Osteoblast (primary cell): ENCODE results near the gene CNTRL. TPM values are rescaled to one million over a fixed set of nuclear protein-coding genes. Genes with fewer than 3 reads are reported as not detected.
A peak's percentile ranks its signal among the peaks of the same experiment; 100 is the strongest.

Experiments used
- DNase-seq: peaks from one replicate; pipeline ENCODE4 v3.0.0; 2011; ENCODE audit warnings: low spot score, mixed read lengths; ENCODE audit not compliant: insufficient read length; ENCODE audit errors: missing footprints
- H2AFZ ChIP-seq: 2 replicates; pipeline ENCODE4 v1.6.0; 2011; ENCODE audit warnings: mild to moderate bottlenecking, low read length
- H3K27ac ChIP-seq: 2 replicates; pipeline ENCODE4 v1.5.1; 2011; ENCODE audit warnings: mild to moderate bottlenecking, low read depth, low read length, moderate library complexity
- H3K27me3 ChIP-seq: 2 replicates; pipeline ENCODE4 v1.6.0; 2012; ENCODE audit warnings: mild to moderate bottlenecking, control low read depth, inconsistent platforms, low read length, moderate library complexity; ENCODE audit not compliant: insufficient read depth
- H3K36me3 ChIP-seq: 2 replicates; pipeline ENCODE4 v1.5.1; 2011; ENCODE audit warnings: mild to moderate bottlenecking, low read length, control low read depth, moderate library complexity; ENCODE audit not compliant: insufficient read depth
- H3K4me1 ChIP-seq: 2 replicates; pipeline ENCODE4 v1.5.1; 2011; ENCODE audit warnings: mild to moderate bottlenecking, low read length, control low read depth, moderate library complexity; ENCODE audit not compliant: insufficient read depth
- H3K4me2 ChIP-seq: 2 replicates; pipeline ENCODE4 v1.6.0; 2011; ENCODE audit warnings: mild to moderate bottlenecking, low read length; ENCODE audit not compliant: insufficient read depth
- H3K4me3 ChIP-seq: fragments of 200-600 bp; sonication (generic); 3 replicates; pipeline ENCODE4 v1.5.1; 2012; ENCODE audit warnings: mild to moderate bottlenecking, low read length, inconsistent platforms; ENCODE audit not compliant: insufficient read depth
- H3K79me2 ChIP-seq: 2 replicates; pipeline ENCODE4 v1.6.0; 2012; ENCODE audit warnings: mild to moderate bottlenecking, low read length, control low read depth, inconsistent platforms; ENCODE audit not compliant: insufficient read depth
- H3K9me3 ChIP-seq: 2 replicates; pipeline ENCODE4 v1.5.1; 2011; ENCODE audit warnings: low read depth, low read length, control low read depth
- H4K20me1 ChIP-seq: 2 replicates; pipeline ENCODE4 v1.6.0; 2012; ENCODE audit warnings: mild to moderate bottlenecking, low read length, control low read depth; ENCODE audit not compliant: insufficient read depth
- CTCF ChIP-seq: IDR thresholded peaks from 2 replicates; pipeline ENCODE4 v1.5.1; 2011; ENCODE audit warnings: mild to moderate bottlenecking, low read depth, low read length, moderate library complexity; ENCODE audit errors: extremely low read depth
- total RNA-seq: library from RNA; depleted of rRNA; stranded (reverse); fragments of >200 nt; gene quantifications from 2 replicates; pipeline ENCODE4 v1.2.3, GENCODE V29; 2012

The CNTRL gene
- total RNA-seq, 1 donor = 8.7 TPM

GRCh38 chr9:121053544-121053943 is 21.2 kb upstream of the CNTRL start:
- Histone ChIP-seq H3K4me3 (no peak overlapping the region), H3K79me2 (no peaks in the 10 kb centered on the region), H4K20me1 (no peaks in the 10 kb centered on the region), H2AFZ (no peak overlapping the region), H3K27me3 (no peaks in the 10 kb centered on the region), H3K27ac (no peak overlapping the region), H3K4me2 (no peak overlapping the region), H3K36me3 (no peaks in the 10 kb centered on the region), H3K9me3 (no peaks in the 10 kb centered on the region), H3K4me1 (no peaks in the 10 kb centered on the region)
- DNase-seq = no peak
- TF ChIP-seq CTCF = no peak

GRCh38 chr9:121055642-121056143 is 19.1 kb upstream of the CNTRL start:
- H3K27ac ChIP-seq = no peak overlapping the region
- no peak overlapping the region for H3K4me2 ChIP-seq
- no peaks in the 10 kb centered on the region for H3K4me1 ChIP-seq
- H3K36me3 ChIP-seq = no peaks in the 10 kb centered on the region
- no peaks in the 10 kb centered on the region for H3K79me2 ChIP-seq
- H2AFZ ChIP-seq = peak overlapping the region; percentile 18
- TF ChIP-seq CTCF = peak; percentile 49
- no peaks in the 10 kb centered on the region for H3K27me3 ChIP-seq
- H4K20me1 ChIP-seq = no peaks in the 10 kb centered on the region
- H3K4me3 ChIP-seq = no peak overlapping the region
- H3K9me3 ChIP-seq = no peaks in the 10 kb centered on the region
- DNase-seq = peak; percentile 70

- no peak overlapping the region for H3K4me2 ChIP-seq
- H2AFZ ChIP-seq = no peak overlapping the region
- TF ChIP-seq CTCF = no peak
Observed at GRCh38 chr9:121057821-121058220, 16.9 kb upstream of the CNTRL start.

GRCh38 chr9:121059513-121059912 is 15.2 kb upstream of the CNTRL start:
- no peak for DNase-seq
- Histone ChIP-seq H3K9me3 (no peaks in the 10 kb centered on the region), H3K4me3 (no peak overlapping the region), H3K36me3 (no peaks in the 10 kb centered on the region), H3K27me3 (no peaks in the 10 kb centered on the region), H3K4me1 (no peaks in the 10 kb centered on the region), H3K27ac (no peak overlapping the region), H4K20me1 (no peaks in the 10 kb centered on the region), H2AFZ (no peak overlapping the region), H3K79me2 (no peaks in the 10 kb centered on the region), H3K4me2 (no peak overlapping the region)
- TF ChIP-seq CTCF = no peak

More at GRCh38 chr9:121057821-121058220, 16.9 kb upstream of the CNTRL start:
- Histone ChIP-seq H4K20me1 (no peaks in the 10 kb centered on the region), H3K4me1 (no peaks in the 10 kb centered on the region), H3K79me2 (no peaks in the 10 kb centered on the region), H3K9me3 (no peaks in the 10 kb centered on the region), H3K27ac (no peak overlapping the region), H3K36me3 (no peaks in the 10 kb centered on the region), H3K27me3 (no peaks in the 10 kb centered on the region), H3K4me3 (no peak overlapping the region)
- no peak for DNase-seq
